Stimulated activated CD8-positive, alpha-beta memory T cell treated with anti-CD3 and anti-CD28 coated beads, Interleukin-4, amount 100 ng/mL, for 24 hours (primary cell): ENCODE data around the gene ZIC2.
"Not testable (repeated sequence)": the region's sequence is repeated elsewhere in the genome, so short reads cannot be mapped to it uniquely, and the experiment has no call there.

Experiments used
- DNase-seq: peaks from one replicate; pipeline ENCODE4 v3.0.0-alpha.2; 2020; ENCODE audit warnings: low read depth

The ZIC2 gene

GRCh38 chr13:100019780-100020356, 38.3 kb downstream of the ZIC2 start:
- no peak for DNase-seq

GRCh38 chr13:100022798-100023197, 41.2 kb downstream of the ZIC2 start:
- no peak for DNase-seq

- DNase-seq: no peak
These were observed 42.4 kb downstream of the ZIC2 start for GRCh38 chr13:100024023-100024422.

GRCh38 chr13:100029933-100030332, 48.3 kb downstream of the ZIC2 start:
- no peak for DNase-seq

GRCh38 chr13:100032642-100033041, 51.1 kb downstream of the ZIC2 start:
- DNase-seq: not testable (repeated sequence)

GRCh38 chr13:100035936-100036335, 54.4 kb downstream of the ZIC2 start:
- no peak for DNase-seq
